Activated naive CD4-positive, alpha-beta T cell treated with anti-CD3 and anti-CD28 coated beads, Interleukin-2, amount 50 U/mL, for 16 hours (primary cell): ENCODE data around the gene AFP.

ENCODE experiments used
- DNase-seq: peaks from one replicate; pipeline ENCODE4 v3.0.0-alpha.2; 2020

AFP gene

DNA sequence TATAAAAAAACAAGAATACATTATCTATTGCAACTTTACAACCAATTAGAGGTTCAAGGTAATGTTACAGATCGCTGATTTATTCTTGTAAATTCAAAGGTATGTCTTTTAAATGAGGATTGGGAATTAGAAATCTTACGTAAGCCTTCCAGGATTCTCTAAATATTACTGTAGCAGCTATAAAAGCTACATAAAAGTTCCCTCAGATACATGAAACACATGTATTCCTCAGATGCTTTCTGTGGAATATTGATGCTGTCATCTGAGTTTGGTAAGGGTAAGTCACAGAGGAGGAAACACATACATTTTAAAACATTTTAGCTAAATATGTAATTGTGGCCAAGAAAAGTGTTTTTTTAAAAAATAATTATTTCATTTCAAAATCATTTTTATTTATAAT lies 3.4 kb downstream of the AFP start:
- DNase-seq = no peak

DNA sequence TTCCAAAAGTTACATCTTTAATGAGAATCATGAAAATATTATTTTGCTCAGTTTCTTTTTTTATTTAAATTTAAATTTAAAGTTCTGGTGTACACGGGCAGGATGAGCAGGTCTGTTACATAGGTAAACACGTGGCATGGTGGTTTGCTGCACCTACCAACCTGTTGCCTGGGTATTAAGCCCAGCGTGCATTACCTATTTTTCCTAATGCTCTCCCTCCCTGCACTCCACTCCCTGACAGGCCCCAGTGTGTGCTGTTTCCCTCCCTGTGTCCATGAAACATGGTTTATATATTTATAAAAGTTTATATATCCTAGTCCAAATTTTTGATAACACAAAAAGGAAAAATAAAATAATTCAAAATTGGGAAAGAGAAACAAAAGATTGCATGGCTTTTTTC lies 4.0 kb downstream of the AFP start:
- no peak for DNase-seq

DNA sequence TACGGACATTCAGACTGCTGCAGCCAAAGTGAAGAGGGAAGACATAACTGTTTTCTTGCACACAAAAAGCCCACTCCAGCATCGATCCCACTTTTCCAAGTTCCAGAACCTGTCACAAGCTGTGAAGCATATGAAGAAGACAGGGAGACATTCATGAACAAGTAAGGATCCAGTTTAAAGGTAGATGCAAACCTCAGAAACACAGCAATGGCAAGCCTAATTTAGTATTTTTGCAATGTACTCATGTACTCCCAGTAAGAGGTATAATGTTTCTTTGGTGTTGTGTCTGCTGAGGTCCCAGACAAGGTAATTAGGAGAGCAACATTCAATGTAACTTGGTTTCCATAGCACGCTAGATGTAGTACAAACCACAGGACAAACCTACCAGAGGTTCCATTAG lies 4.6 kb downstream of the AFP start:
- no peak for DNase-seq

DNA sequence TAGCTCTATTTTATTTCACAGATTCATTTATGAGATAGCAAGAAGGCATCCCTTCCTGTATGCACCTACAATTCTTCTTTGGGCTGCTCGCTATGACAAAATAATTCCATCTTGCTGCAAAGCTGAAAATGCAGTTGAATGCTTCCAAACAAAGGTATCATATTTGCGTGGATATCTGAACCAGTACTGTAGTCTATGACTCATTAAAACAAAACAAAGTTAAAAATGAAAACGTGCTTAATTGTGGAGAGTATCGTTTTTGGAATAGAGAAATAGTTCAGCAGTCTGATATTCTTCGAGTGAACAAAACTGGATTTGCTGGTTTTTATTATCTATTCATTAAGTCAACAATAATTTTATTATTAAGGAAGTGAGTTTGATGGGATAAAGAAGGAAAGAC lies 6.3 kb downstream of the AFP start:
- DNase-seq = no peak

DNA sequence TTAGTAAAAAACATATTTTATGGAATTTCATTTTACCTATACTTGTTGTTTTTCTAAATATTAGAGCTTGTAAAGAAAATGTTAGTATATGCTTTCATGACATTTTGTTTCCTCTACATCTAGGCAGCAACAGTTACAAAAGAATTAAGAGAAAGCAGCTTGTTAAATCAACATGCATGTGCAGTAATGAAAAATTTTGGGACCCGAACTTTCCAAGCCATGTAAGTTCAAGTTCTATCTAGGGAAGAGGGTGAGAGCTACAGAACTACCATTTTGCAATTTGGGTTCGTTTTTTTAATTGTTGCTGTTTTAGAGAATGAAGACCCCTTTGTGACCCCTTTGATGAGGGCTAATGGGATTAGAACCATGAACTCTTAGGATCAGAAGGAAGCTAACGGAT lies 7.2 kb downstream of the AFP start:
- DNase-seq = no peak

DNA sequence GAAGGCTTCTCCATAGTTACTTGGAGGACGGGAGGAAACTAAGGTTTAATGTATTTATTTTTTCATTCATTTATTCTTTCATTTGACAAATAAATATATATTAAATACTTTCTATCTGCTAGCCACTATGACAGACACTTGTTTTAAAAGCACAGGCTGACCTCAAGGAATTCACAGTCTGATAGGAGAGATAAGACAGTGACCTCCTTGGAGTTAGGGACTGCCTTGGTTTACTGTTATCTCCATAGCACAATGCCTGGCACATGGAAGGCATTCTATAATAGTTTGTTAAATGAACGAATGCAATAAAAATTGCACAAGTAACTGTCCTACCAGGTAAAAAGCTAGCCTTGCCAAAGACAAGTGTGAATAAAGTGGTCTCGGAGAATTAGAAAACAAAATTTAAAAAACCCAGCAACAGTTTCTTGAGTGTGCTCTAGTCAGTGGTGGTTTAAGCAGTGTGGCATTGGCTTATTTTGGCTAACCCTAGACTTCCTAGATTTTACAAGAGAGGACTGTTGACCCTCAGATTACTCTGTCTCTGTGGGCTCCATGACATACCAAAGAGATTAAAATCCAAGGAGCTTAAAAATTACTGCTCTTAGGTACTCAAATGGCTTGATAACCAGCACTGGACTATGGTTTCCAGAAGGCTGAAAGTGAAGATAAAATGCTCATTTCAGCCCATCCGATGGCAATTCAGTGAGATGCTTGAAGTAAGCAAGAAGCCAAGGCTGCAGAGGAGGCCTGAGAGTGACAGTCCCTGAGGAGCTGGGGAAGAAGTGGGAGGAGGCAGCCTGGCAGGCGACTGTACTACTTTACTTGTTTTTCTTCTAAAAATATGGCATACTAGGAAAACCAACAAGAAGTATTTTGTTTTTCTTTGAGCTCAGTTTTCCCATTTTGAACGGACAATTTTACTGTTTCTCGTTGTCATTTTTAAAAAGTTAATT lies 9.6 kb downstream of the AFP start:
- no peak for DNase-seq

DNA sequence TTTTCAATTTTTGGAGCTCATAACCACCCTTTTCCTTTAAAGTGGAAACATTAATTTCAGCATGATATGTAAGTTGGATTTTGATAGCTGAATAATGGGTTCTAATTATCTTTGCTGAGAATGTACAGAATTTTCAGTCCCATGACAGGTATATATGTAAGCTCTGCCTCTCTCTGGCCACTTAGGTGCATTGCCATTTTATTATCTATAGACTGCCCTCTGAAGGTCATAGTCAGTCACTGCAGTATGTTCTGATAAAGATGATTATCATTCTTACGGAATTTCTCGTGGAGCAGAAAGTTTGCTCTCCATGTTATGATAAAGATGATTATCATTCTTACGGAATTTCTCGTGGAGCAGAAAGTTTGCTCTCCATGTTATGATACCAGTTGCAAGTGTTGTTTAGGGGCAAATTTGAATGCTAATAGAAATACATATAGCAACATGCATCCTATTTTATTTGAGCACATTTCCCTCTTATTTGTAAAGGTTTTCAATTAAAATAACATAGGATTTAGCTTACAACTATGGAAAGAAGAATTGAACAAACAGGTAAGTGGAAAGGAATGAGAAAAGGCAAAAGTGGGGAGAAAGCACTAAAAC lies 10.4 kb downstream of the AFP start:
- no peak for DNase-seq

DNA sequence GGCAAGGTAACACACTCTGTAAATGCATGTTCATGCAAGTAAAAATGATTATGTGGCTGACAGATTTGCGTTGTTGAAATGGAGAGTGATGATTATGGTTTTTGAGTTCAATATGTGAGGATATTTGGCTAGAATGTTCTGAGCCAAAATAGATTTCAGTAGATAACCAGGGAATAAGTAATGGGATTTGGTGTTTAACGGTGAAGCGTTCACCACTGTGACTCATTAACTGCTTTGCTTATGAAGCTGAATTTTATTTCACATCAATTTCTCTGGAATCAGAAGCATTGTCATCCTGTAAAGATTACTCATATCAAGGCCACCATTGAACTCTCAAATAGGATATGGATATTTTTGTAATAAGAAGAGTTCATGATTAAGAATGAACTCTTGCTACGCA lies 11.7 kb downstream of the AFP start:
- no peak for DNase-seq

DNA sequence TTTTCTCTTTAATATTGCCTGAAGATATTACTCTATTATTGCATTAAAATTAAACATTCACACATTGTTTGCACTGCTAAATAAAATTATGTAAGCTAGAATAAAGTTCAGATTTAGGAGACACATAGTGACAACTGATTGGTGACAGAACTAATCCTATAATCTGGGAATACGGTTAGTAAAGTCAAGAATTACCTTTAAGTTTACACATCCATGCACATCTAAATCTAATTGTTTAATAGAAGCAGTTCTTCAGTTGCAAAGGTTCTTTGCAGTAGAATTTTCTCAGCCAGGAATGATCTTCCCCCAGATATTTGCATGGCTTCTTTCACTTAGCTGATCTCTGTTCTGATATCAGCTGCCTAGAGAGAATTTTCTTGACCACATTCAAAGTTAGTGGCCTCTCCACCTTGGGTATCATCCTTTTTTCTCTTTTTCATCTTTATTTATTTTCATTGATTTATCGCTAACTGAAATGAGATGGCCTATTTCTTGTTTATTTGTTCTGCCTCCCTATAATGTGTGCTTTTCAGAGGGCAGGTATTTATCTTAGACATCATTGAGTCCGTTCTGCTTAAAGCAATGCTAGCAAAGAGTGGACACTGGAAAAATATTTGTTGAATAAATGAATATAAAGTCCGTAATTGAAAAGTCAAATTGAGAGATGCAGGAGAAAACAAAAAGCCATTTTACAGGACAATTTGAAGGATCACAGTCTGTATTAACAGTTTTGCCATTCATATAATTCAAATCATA lies 12.6 kb downstream of the AFP start:
- no peak for DNase-seq

DNA sequence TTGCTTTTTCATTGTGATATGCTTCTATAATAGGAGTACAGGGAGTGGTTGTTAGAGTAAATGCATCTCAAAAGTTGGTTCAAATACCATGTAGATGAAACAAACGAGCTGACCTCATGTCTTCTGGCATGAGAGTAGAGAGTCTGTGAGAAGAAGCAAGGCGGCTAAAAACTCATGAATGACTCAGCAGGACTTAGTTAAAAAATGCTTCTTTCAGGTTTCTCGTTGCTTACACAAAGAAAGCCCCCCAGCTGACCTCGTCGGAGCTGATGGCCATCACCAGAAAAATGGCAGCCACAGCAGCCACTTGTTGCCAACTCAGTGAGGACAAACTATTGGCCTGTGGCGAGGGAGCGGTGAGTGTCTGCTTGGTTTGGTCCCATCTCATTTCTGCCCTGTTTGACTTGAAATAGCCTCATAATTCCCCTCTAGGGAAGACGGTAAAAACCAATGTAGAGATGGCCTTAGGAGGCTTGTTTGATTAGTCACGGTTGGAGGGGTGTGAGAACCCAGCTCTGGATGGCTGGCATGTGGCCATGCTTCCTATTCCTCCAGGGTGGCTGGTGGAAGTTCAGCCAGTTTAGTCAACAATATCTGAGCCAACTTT lies 14.5 kb downstream of the AFP start:
- no peak for DNase-seq

DNA sequence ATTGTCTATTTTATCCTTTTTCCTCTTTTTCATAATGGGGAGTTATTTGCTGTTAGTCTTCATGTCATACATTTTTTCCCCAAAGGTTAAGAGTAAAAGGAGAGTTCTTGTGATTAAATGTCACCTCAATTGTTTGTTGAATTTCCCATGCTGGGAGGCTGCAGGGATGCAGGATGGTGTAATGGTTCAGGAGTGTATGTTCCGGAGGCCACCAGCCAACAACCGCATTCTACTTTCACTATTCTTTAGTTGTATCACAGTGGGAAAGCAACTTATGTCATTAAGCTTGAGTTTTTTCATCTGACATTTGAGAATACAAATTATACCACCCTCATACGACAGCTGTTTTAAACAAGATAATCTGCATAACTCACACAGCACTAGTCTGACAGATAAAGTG lies 15.4 kb downstream of the AFP start:
- DNase-seq = no peak

DNA sequence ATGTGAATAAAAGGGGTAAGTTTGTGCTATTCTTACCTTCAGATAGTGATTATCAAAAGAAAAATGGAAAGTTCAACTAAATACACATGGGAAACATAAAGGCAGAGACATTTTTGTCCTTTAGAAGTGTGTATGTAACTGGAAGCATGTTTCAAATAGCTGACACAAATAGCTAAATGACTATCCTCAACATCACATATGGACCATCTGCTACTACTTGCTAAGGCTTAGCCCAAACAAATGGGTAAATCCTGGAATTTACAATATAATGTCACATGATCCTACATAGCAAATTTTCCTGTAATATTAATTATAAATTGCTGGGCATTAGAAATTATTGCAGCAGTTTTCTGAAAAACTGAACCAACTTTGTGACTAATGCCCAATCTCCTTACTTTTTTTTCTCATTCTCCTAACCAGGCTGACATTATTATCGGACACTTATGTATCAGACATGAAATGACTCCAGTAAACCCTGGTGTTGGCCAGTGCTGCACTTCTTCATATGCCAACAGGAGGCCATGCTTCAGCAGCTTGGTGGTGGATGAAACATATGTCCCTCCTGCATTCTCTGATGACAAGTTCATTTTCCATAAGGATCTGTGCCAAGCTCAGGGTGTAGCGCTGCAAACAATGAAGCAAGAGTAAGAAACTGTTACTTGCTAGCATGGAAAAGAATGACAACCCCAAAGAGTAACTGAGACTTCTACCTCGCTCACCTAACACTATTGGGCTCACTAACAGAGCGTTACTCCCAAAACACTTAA lies 16.1 kb downstream of the AFP start:
- DNase-seq = no peak

DNA sequence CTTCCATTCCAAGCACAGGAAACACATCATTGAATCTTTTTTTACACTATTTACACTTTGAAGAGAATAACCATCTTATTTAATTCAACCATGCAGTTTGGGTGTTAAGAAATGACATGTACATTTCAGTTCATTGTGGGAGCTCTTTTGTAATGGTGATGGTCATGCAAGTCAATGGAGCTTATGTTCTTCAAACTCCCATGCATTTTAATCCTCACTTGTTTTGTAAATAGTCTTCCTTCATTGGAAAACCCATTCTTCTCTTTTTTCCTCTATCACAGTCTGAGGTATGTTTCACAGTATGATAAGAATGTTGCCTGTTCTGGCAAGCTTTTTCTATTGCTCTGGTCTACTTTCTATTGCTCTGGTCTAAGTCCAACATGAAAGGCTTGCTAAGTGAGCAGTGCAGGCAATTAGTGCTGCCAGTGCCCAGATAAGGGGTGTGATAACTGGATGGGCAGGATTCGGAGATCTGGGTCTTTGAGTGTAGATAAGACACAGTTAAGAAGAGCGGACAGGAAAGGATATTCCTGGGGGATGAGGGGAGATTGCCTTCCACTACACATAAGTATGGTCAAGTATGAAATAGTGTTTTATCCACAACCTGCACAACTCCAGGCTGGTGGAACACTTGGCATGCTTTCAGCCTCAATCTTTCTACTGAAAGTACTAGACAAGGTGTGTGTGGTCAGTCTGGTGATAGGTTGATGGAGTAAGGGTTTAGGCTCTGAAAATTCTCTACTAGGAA lies 17.1 kb downstream of the AFP start:
- DNase-seq = no peak

DNA sequence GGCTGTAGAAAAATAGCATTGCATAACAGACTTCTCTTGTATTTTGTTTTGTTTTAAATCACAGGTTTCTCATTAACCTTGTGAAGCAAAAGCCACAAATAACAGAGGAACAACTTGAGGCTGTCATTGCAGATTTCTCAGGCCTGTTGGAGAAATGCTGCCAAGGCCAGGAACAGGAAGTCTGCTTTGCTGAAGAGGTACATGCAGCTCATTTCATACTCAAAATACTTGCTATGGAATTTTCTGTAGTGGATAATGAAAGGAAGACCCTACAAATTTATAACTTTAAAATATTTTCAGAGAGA lies 17.6 kb downstream of the AFP start:
- DNase-seq = no peak

DNA sequence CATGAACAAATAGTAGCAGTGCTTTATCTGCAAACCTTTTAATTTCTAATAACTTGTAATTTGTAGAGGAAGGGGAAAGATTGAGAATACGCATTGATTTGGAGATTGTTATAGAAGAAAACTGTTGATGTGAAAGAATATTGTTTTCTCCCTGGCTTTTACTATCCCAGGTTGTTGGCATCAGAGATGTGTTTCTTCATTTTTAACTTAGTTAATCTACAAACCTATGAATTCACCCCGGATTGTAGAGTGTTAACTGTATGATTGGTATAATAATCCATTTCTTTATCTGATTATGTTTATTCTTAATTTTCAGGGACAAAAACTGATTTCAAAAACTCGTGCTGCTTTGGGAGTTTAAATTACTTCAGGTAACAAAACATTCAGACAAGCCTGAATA lies 18.9 kb downstream of the AFP start:
- DNase-seq = no peak

DNA sequence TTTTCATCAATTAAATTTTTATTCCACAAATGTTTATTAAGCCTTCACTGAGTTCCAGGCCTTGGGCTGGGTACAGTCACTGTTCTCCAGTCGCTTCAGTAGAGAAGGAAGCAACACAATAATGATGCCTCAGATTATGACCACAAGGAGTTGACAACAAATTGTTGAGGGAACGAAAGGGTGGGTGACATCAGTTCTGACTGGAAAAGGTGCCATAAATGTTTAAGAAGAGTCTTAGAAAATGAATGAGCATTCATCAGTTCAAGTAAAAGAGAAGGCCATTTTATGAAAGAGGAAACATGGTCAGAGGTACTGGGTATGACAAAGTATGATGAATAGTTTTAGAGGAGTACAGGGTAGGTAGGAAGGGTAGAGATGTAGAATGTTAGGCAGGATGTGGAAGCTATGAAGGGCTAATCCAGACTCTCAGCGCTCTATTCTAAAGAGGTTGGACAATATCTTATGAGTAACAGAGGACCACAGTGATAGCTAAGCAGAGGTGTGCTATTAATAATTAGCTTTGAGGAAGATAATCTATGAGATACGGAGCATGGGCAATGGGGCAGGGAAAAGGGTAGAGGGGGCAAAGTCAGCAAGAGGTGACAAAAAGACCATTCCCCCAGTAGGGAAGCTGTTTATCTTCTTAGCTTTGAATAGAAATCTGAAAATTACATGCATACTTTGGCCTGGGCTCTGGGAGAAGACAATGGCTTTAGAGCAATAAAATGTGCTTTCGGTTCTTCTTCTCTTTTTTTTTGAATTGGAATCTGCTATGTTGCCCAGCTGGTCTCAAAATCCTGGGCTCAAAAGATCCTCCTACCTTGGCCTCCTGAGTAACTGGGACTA lies 20.4 kb downstream of the AFP start:
- DNase-seq = no peak

DNA sequence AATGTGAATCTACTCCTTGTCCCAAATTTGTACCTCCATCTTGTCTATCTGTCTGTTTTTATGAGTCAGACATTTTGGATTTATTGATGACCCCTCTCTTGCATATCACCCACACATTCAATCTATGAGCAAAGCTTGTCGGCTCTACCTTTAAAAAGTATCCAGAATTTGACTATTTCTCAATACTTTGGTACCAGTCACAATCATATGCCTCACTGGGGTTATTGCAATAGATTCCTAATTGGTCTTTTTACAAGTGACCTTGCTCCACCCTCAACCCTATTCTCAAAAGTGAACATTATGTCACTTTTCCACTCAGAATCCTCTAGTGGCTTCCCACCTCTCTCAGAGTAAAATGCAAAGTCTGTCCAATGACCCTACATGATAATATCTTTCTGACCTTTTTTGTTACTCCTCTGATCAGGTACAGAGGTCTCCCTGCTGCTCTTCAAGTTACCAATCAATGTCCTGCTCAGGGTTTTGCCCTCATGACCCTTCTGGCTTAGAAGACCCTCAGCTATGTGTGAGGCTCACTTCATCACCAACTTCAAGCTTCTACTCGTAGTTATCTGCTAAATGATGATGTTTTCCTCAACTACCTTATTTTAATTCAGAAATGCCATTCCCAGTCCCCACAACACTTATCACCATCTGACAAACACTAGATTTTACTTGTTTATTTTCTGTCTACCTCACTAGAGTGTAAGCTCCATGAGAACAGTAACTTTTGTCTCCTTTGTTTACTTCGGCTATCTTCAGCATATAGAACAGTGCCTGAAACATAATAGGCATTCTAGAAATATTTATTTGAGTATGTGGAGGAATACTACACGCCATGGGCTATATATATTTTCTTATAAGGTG lies 22.4 kb downstream of the AFP start:
- no peak for DNase-seq

DNA sequence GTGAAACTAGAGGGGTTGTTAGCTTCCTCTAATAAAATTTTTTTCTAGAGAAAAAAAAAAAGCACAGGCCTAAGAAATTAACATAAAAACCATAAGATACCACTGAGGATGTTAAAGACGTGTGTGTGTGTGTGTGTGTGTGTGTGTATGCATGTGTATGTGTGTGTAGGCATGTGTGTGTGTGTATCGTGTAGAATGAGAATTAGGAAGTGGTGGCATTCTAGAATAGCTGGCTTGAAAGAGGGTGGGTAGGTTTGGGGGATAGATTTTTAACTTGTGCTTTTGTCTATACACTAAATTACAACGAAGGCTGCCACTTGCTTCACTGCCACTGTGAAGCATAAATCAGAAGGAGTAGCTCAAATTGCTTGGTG lies 23.0 kb downstream of the AFP start:
- DNase-seq = no peak

DNA sequence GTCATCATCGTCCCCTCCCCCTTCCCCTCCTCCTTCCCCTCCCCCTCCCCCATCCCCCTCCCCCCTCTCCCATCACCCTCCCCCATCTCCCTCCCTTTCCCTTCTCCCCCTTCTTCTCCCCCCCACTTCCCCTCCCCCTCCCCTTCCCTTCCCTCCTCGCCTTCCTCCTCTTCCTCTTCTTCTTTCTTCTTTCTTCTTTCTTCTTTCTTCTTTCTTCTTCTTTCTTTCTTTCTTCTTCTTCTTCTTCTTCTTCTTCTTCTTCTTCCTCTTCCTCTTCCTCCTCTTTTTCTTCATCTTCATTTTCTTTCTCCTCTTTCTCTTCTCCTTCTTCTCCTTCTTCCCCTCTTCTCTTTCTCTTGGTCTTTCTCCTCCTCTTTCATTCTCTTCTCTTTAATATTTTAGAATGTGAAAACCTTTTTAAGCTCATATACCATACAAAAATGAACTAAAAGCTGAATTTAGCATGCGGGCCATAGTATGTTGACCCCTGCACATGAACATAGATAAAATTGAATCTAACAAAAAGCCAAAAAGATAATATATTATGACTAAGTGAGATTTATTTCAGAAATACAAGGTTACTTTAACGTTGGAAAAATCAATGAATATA lies 25.0 kb downstream of the AFP start:
- no peak for DNase-seq

DNA sequence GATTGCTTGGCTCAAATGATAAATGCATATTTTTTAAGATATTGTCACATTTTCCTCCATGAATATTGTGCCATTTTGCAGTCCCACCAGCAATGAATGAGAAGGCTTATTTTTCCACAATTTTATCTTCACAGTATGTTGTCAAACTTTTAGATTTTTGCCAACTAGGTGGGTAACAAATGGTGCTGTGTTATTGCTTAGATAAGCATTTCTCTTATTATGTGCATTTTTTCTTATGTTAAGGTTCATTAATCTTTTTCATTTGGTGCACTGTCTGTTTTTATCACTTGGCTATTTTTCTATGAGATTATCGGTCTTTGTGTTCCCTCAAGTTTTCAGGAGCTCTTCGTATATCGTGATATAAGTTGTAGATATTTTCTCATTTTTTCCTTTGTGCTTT lies 32.1 kb downstream of the AFP start:
- no peak for DNase-seq
